ENCODE results near the gene LTB. TPM values are rescaled to one million over a fixed set of nuclear protein-coding genes. Genes with fewer than 3 reads are reported as not detected.

LTB gene
- total RNA-seq, 4 donors from 2014 or later = 0.57 TPM; not detected in 3

DNA sequence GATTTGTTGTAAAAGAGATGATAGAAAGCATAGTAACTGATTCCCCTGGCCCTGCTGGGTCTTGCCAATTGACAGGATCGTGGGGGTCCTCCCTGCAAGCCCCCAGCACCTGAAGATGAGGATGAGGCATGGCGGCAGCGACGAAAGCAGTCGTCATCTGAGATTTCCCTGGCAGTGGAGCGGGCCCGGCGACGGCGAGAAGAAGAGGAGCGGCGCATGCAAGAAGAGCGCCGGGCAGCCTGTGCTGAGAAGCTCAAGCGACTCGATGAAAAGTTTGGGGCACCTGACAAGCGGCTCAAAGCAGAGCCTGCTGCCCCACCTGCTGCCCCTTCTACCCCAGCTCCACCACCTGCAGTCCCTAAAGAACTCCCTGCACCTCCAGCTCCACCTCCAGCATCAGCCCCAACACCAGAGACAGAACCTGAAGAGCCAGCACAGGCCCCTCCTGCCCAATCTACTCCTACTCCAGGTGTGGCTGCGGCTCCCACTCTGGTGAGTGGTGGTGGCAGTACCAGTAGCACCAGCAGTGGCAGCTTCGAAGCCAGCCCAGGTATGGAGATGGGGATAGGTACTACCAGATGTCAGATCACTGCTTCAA lies 45.6 kb upstream of the LTB start:
- no peaks in the 10 kb centered on the region for H3K9me3 ChIP-seq
- no peaks in the 10 kb centered on the region for H3K27me3 ChIP-seq
- peaks cover 0 to 100% of the 10 kb centered on the region in 2 donors for H3K36me3 ChIP-seq
- no peak overlapping the region for H3K27ac ChIP-seq
- TF ChIP-seq EP300 (IDR thresholded peaks at IDR 0.05) (no peak), POLR2A (IDR thresholded peaks at IDR 0.05) (no peak), POLR2AphosphoS5 (IDR thresholded peaks at IDR 0.05) (no peak)
- TF ChIP-seq, protein P1, sequence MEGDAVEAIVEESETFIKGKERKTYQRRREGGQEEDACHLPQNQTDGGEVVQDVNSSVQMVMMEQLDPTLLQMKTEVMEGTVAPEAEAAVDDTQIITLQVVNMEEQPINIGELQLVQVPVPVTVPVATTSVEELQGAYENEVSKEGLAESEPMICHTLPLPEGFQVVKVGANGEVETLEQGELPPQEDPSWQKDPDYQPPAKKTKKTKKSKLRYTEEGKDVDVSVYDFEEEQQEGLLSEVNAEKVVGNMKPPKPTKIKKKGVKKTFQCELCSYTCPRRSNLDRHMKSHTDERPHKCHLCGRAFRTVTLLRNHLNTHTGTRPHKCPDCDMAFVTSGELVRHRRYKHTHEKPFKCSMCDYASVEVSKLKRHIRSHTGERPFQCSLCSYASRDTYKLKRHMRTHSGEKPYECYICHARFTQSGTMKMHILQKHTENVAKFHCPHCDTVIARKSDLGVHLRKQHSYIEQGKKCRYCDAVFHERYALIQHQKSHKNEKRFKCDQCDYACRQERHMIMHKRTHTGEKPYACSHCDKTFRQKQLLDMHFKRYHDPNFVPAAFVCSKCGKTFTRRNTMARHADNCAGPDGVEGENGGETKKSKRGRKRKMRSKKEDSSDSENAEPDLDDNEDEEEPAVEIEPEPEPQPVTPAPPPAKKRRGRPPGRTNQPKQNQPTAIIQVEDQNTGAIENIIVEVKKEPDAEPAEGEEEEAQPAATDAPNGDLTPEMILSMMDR (IDR thresholded peaks at IDR 0.05) = no peak
- no peak for ATAC-seq
- H3K4me3 ChIP-seq = no peak overlapping the region
- WGBS, 2 donors (ENCODE audit: low coverage in 1 of 2) = 94 to 95% methylated on average over 7 to 10 of the region's 19 CpGs
- peaks cover 0 to 6% (median 0%) of the 10 kb centered on the region in 3 donors for H3K4me1 ChIP-seq

GRCh38 chr6:31626952-31627351 lies 44.7 kb upstream of the LTB start:
- peaks cover 0 to 14% (median 4%) of the 10 kb centered on the region in 3 donors for H3K4me1 ChIP-seq
- H3K9me3 ChIP-seq = no peaks in the 10 kb centered on the region
- no peak overlapping the region for H3K4me3 ChIP-seq
- WGBS, 2 donors (ENCODE audit: low coverage in 1 of 2) = 83 to 100% methylated on average over 1 of the region's 10 CpGs
- ATAC-seq = no peak
- peaks cover 0 to 94% of the 10 kb centered on the region in 2 donors for H3K36me3 ChIP-seq
- no peak for TF ChIP-seq POLR2A (IDR thresholded peaks at IDR 0.05)
- TF ChIP-seq, protein P1 (IDR thresholded peaks at IDR 0.05) = no peak
- TF ChIP-seq EP300 (IDR thresholded peaks at IDR 0.05) = no peak
- TF ChIP-seq POLR2AphosphoS5 (IDR thresholded peaks at IDR 0.05) = no peak
- no peaks in the 10 kb centered on the region for H3K27me3 ChIP-seq
- no peak overlapping the region for H3K27ac ChIP-seq

- peaks cover 0 to 25% (median 8%) of the 10 kb centered on the region in 3 donors for H3K4me1 ChIP-seq
- no peaks in the 10 kb centered on the region for H3K9me3 ChIP-seq
- 83% methylated on average over 9 of the region's 10 CpGs; no CpG with 5 or more reads in 1 of the 2 donors for WGBS, 2 donors (ENCODE audit: low coverage in 1 of 2)
- no peak overlapping the region for H3K27ac ChIP-seq
- H3K36me3 ChIP-seq = peaks cover 0 to 65% of the 10 kb centered on the region in 2 donors
- H3K27me3 ChIP-seq = no peaks in the 10 kb centered on the region
- ATAC-seq = no peak
- no peak overlapping the region for H3K4me3 ChIP-seq
- TF ChIP-seq POLR2AphosphoS5 (IDR thresholded peaks at IDR 0.05) (no peak), EP300 (IDR thresholded peaks at IDR 0.05) (no peak)
- TF ChIP-seq, protein P1 (IDR thresholded peaks at IDR 0.05) = no peak
These were observed 41.8 kb upstream of the LTB start for GRCh38 chr6:31624070-31624469.

- Histone ChIP-seq H3K36me3 (peaks cover 0 to 52% of the 10 kb centered on the region in 2 donors), H3K27ac (peak overlapping the region; percentile 71 to 98 (median 94)), H3K27me3 (no peaks in the 10 kb centered on the region), H3K9me3 (no peaks in the 10 kb centered on the region), H3K4me3 (no peak overlapping the region), H3K4me1 (peaks cover 0 to 25% (median 8%) of the 10 kb centered on the region in 3 donors)
- WGBS, 2 donors (ENCODE audit: low coverage in 1 of 2) = 10 to 29% methylated on average over 1 to 2 of the region's 10 CpGs
- TF ChIP-seq, protein P1 (IDR thresholded peaks at IDR 0.05) = no peak
- no peak for TF ChIP-seq POLR2A (IDR thresholded peaks at IDR 0.05)
- TF ChIP-seq POLR2AphosphoS5 (IDR thresholded peaks at IDR 0.05) = no peak
- TF ChIP-seq EP300 (IDR thresholded peaks at IDR 0.05) = no peak
- no peak for ATAC-seq
These were observed 40.5 kb upstream of the LTB start for GRCh38 chr6:31622684-31623091.

DNA sequence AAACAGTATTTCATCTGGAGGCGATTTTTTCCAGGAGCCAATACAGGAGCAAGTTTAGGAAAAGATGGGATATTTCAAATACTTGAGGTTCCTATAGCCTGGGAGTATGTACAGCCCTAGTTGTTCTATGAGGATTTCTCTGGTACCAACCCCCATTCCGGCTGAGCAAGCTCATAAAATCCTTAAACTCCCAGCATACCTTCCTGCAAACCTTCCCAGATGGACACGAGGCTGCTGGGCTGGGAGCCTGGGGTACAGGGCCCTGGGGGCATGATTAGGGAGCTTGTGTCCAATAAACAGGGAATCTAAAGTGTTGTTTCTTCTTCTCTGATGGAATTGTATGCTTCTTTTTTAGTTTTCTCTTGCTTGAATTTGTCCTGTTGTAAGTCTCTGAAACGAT lies 39.8 kb upstream of the LTB start:
- Histone ChIP-seq H3K36me3 (peaks cover 0 to 45% of the 10 kb centered on the region in 2 donors), H3K4me3 (peak overlapping the region; percentile 54 to 85), H3K27me3 (no peaks in the 10 kb centered on the region), H3K4me1 (peaks cover 0 to 25% (median 8%) of the 10 kb centered on the region in 3 donors), H3K9me3 (no peaks in the 10 kb centered on the region), H3K27ac (peak overlapping the region; percentile 71 to 98 (median 94))
- TF ChIP-seq EP300 (IDR thresholded peaks at IDR 0.05) = no peak
- TF ChIP-seq, protein P1 (IDR thresholded peaks at IDR 0.05) = no peak
- no peak for TF ChIP-seq POLR2A (IDR thresholded peaks at IDR 0.05)
- TF ChIP-seq POLR2AphosphoS5 (IDR thresholded peaks at IDR 0.05) = no peak
- no peak for ATAC-seq
- WGBS, 2 donors (ENCODE audit: low coverage in 1 of 2) = 16 to 38% methylated on average over 4 of the region's 4 CpGs
